Parathyroid adenoma (tissue), 2 donors: ENCODE results near the gene DDAH1.
"Not testable (repeated sequence)": the region's sequence is repeated elsewhere in the genome, so short reads cannot be mapped to it uniquely, and the experiment has no call there.

ENCODE experiments used
- H2AFZ ChIP-seq: fragments of 300-600 bp; sonication (generic); one replicate; pipeline ENCODE4 v1.7.0; 2017; ENCODE audit warnings: antibody characterized with exemption, mild to moderate bottlenecking
- H3K27ac ChIP-seq: fragments of 300-600 bp; sonication (generic); one replicate; pipeline ENCODE4 v1.7.0; 2017
- H3K27me3 ChIP-seq: fragments of 300-600 bp; sonication (generic); one replicate; pipeline ENCODE4 v1.7.0; 2017; ENCODE audit warnings: low read length; ENCODE audit not compliant: control insufficient read depth, insufficient read depth
- H3K36me3 ChIP-seq: fragments of 300-600 bp; sonication (generic); one replicate; pipeline ENCODE4 v1.7.0; 2017; ENCODE audit warnings: low read length; ENCODE audit not compliant: control insufficient read depth, insufficient read depth
- H3K4me1 ChIP-seq: fragments of 300-600 bp; sonication (generic); one replicate; pipeline ENCODE4 v1.7.0; 2017; ENCODE audit warnings: control low read depth
- H3K4me2 ChIP-seq: fragments of 300-600 bp; sonication (generic); one replicate; pipeline ENCODE4 v1.7.0; 2017; ENCODE audit warnings: low read length
- H3K4me3 ChIP-seq: fragments of 300-600 bp; sonication (generic); one replicate; pipeline ENCODE4 v1.7.0; 2017; ENCODE audit warnings: low read depth, low read length
- H3K79me2 ChIP-seq: fragments of 300-600 bp; sonication (generic); one replicate; pipeline ENCODE4 v1.7.0; 2017; ENCODE audit warnings: control low read depth
- H3K9ac ChIP-seq: fragments of 300-600 bp; sonication (generic); one replicate; pipeline ENCODE4 v1.7.0; 2017; ENCODE audit warnings: mild to moderate bottlenecking
- H3K9me3 ChIP-seq: fragments of 300-600 bp; sonication (generic); one replicate; pipeline ENCODE4 v1.7.0; 2017; ENCODE audit warnings: low read length; ENCODE audit not compliant: control insufficient read depth
- TF ChIP-seq, protein P1 (sequence below): fragments of 300-600 bp; sonication (generic); IDR thresholded peaks from one replicate; pipeline ENCODE4 v1.7.0; 2017; ENCODE audit warnings: antibody characterized with exemption, mild to moderate bottlenecking
- donor health status: primary hyperparathyroidism.

The DDAH1 gene

DNA sequence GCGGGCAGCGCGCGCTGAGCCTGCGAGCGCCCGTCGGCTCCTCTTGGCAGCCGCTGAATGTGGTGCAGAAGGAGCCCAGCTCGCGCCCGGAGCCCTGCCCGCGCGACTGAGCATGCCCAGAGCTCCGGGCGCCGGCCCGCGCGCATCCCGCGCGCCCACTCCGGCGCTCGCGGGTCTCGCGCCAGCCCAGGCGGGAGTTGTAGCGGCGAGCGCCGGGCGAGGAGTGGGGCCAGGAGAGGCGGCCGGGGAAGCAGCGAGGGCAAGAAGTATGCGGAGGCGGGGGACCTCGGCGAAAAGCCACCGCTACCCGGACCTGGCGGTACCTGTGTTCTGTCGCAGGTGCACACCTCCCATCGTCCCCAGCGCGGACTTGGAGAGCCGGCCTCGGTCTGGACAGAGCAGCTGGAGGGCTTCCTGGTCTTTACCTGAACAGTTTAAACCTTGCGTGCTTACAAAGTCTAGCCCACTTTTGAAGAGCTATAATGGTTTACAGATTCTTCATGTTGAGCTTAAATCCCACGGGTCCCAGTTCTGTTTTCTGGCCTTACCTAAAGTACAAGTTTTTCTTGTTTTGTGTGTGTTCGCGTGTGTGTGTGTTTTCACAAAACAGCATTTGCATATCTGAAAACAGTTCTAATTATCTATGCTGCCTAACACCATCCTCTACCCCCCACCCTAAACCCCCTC lies at the start of gene DDAH1:
TSS of gene DDAH1 (minus strand) at position 61 of the 687 bp plus-strand sequence. CDS start 114 bp downstream, outside the sequence.
- H3K4me1 ChIP-seq, result peaks cover 4% of the 10 kb centered on the region
- H3K27me3 ChIP-seq, result no peaks in the 10 kb centered on the region
- TF ChIP-seq, protein P1, sequence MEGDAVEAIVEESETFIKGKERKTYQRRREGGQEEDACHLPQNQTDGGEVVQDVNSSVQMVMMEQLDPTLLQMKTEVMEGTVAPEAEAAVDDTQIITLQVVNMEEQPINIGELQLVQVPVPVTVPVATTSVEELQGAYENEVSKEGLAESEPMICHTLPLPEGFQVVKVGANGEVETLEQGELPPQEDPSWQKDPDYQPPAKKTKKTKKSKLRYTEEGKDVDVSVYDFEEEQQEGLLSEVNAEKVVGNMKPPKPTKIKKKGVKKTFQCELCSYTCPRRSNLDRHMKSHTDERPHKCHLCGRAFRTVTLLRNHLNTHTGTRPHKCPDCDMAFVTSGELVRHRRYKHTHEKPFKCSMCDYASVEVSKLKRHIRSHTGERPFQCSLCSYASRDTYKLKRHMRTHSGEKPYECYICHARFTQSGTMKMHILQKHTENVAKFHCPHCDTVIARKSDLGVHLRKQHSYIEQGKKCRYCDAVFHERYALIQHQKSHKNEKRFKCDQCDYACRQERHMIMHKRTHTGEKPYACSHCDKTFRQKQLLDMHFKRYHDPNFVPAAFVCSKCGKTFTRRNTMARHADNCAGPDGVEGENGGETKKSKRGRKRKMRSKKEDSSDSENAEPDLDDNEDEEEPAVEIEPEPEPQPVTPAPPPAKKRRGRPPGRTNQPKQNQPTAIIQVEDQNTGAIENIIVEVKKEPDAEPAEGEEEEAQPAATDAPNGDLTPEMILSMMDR, result no peak
- H3K9ac ChIP-seq, result peak within 1 kb of the TSS; percentile 46
- H3K79me2 ChIP-seq, result peaks cover 2% of the 10 kb centered on the region
- peak within 1 kb of the TSS; percentile 92 for H2AFZ ChIP-seq
- H3K36me3 ChIP-seq, result no peaks in the 10 kb centered on the region
- peak within 1 kb of the TSS; percentile 88 for H3K4me2 ChIP-seq
- H3K9me3 ChIP-seq, result no peaks in the 10 kb centered on the region
- H3K4me3 ChIP-seq, result peak within 1 kb of the TSS; percentile 67
- peak within 1 kb of the TSS; percentile 78 for H3K27ac ChIP-seq

DNA sequence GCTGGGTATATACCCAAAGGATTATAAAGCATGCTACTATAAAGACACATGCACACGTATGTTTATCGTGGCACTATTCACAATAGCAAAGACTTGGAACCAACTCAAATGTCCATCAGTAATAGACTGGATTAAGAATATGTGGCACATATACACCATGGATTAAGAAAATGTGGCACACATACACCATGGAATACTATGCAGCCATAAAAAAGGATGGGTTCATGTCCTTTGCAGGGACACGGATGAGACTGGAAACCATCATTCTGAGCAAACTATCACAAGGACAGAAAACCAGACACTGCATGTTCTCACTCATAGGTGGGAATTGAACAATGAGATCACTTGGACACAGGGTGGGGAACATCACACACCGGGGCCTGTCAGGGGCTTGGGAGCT lies 49.0 kb upstream of the DDAH1 start:
- not testable (repeated sequence) for H3K27ac ChIP-seq, H3K4me3 ChIP-seq, H3K4me2 ChIP-seq, H3K4me1 ChIP-seq, H2AFZ ChIP-seq, H3K9me3 ChIP-seq, H3K36me3 ChIP-seq, H3K9ac ChIP-seq, H3K79me2 ChIP-seq, H3K27me3 ChIP-seq

DNA sequence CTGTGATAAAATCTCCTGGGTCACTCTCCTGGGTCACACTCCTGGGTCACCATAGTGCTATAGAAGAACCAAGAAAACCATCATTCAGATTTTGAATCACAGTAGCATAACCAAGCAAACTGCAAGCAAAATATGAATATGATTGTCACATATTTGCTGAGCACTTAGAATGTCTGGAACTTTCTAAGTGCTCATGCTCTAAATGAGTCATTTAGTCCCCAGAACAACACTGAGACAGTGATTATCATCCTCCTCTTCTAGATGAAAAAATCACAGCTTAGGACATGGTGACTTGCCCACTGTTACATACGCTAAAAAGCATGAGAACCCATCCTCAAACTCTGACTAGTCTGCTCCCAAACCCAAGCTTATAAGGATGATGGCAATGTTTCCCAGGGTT lies 39.5 kb upstream of the DDAH1 start:
- no peaks in the 10 kb centered on the region for H3K4me1 ChIP-seq
- H3K9me3 ChIP-seq, result no peaks in the 10 kb centered on the region

DNA sequence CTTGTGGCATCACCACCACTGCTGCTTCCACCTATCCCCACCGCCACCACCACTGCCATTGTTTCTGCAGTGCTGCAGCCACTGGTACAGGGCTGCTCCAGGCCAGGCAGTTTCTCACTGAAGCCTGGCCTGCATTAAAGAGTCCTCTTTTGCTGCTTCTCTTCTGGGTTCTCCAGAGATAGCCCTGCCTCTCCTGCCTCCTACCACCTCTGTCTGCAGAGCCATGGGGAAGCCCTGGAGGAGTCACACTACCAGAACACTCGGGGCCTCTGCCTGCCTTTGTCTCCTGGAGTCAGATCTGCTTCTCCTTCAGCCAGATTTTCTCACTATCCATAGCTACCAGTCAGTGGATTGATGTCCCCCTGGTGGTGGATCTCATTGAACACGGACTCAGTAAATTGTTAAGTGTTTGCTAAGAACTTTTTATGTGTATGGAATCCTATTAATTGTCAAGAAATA lies 37.7 kb upstream of the DDAH1 start:
- Histone ChIP-seq H3K4me1 (no peaks in the 10 kb centered on the region), H3K27me3 (no peaks in the 10 kb centered on the region), H3K79me2 (no peaks in the 10 kb centered on the region), H3K36me3 (no peaks in the 10 kb centered on the region), H3K4me3 (no peak overlapping the region), H3K9me3 (no peaks in the 10 kb centered on the region), H3K4me2 (no peak overlapping the region), H2AFZ (peak overlapping the region; percentile 28), H3K27ac (no peak overlapping the region), H3K9ac (no peak overlapping the region)
- TF ChIP-seq, protein P1, result peak; percentile 48

More for the DNA sequence above, 39.5 kb upstream of the DDAH1 start:
- H3K27ac ChIP-seq, result no peak overlapping the region
- no peak overlapping the region for H2AFZ ChIP-seq
- TF ChIP-seq, protein P1, result no peak
- no peak overlapping the region for H3K9ac ChIP-seq
- H3K36me3 ChIP-seq, result no peaks in the 10 kb centered on the region
- no peaks in the 10 kb centered on the region for H3K79me2 ChIP-seq
- H3K4me3 ChIP-seq, result no peak overlapping the region
- no peak overlapping the region for H3K4me2 ChIP-seq
- no peaks in the 10 kb centered on the region for H3K27me3 ChIP-seq

DNA sequence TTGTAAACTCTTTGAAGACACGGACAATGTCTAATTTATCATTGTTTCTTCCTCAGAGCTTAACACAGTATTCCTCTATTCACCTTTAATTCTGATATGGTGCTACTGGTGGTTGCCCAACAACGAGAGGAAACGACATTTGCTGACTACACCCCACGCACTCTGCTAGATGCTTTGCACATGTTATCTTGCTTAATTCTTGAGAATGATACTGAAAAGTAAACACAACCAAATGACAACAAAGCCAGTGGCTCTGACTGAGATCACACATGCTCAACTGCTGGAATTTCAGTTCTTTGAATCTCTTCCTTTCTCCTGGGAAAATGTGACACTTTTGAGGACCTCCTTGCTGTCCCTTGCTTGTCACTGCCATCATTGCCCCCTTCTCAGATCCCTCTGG lies 37.2 kb upstream of the DDAH1 start:
- Histone ChIP-seq H3K9me3 (no peaks in the 10 kb centered on the region), H3K27ac (no peak overlapping the region), H3K4me3 (no peak overlapping the region), H3K9ac (no peak overlapping the region), H3K79me2 (no peaks in the 10 kb centered on the region), H3K4me1 (no peaks in the 10 kb centered on the region), H3K36me3 (no peaks in the 10 kb centered on the region), H2AFZ (no peak overlapping the region), H3K27me3 (no peaks in the 10 kb centered on the region), H3K4me2 (no peak overlapping the region)
- TF ChIP-seq, protein P1, result no peak
